K562 (cell line): Measurements from ENCODE around the gene ARID4B. TPM values are rescaled to one million over a fixed set of nuclear protein-coding genes. Genes with fewer than 3 reads are reported as not detected.

Experiments
- ATAC-seq: fragments of 200-7000 bp; cut with Tn5 transposase; 3 replicates; pipeline ENCODE4 v1.9.1; 2020; ENCODE audit warnings: moderate library complexity
- BruUV-seq: library from RNA; stranded (reverse); fragments of 400-500 nt; replicated peaks from 2 replicates; lab custom pipeline; 2021; lab: Mats Ljungman, UMichigan
- CTCF ChIA-PET: fragments of 300-600 bp; formaldehyde crosslinking; extraction: SDS; loops from one replicate; lab custom pipeline; 2021; ENCODE audit warnings: low intra/inter-chr PET ratio; lab: Yijun Ruan, JAX
- POLR2A ChIA-PET: fragments of 300-600, 350-650 bp; sonication (Branson Sonifier 250); formaldehyde crosslinking; extraction: SDS; loops from one replicate; lab custom pipeline; 2021; ENCODE audit warnings: antibody characterized with exemption, inconsistent platforms; lab: Yijun Ruan, JAX
- DNase-seq, 4 experiments: peaks; one replicate each; pipeline versions ENCODE4 v3.0.0 to v3.0.0-alpha.2; 2011 to 2018; ENCODE audit warnings: low spot score in 3 of 4, mixed read lengths in 3 of 4; ENCODE audit errors: extremely low read depth in 1 of 4
- FAIRE-seq: peaks from 2 replicates; lab custom pipeline; 2011; peaks lifted over from hg19 to GRCh38; lab: Jason Lieb, UNC
- H2AFZ ChIP-seq: 2 replicates; pipeline ENCODE4 v1.6.0; 2011; ENCODE audit warnings: low read depth, low read length, control low read depth, inconsistent platforms
- H3K27ac ChIP-seq: fragments of 200-600 bp; 3 replicates; pipeline ENCODE4 v1.8.0; 2011; ENCODE audit warnings: low read depth, mild to moderate bottlenecking, control low read depth, inconsistent platforms, low read length, moderate library complexity, mixed read lengths; ENCODE audit errors: extremely low read depth
- H3K27me3 ChIP-seq, 2 experiments: fragments of 300-600 bp in 1 of 2; 2 replicates in 1 of 2; 3 replicates in 1 of 2; pipeline versions ENCODE4 v1.6.0 to v1.8.0; 2011; ENCODE audit warnings: inconsistent platforms in 2 of 2, low read length in 2 of 2, mild to moderate bottlenecking in 1 of 2, mixed read lengths in 1 of 2, moderate library complexity in 1 of 2; ENCODE audit not compliant: control insufficient read depth in 2 of 2, insufficient read depth in 2 of 2
- H3K36me3 ChIP-seq: fragments of 300-600 bp; 3 replicates; pipeline ENCODE4 v1.8.0; 2011; ENCODE audit warnings: mild to moderate bottlenecking, low read length, inconsistent platforms; ENCODE audit not compliant: control insufficient read depth, insufficient read depth
- H3K4me1 ChIP-seq, 2 experiments: fragments of 200-600 bp in 1 of 2; replicated peaks in 1 of 2; 2 replicates in 1 of 2; 3 replicates in 1 of 2; pipeline versions ENCODE4 v1.5.1 to v1.8.0; 2011; ENCODE audit warnings: inconsistent platforms in 2 of 2, low read length in 2 of 2, mild to moderate bottlenecking in 1 of 2, mixed read lengths in 1 of 2, moderate library complexity in 1 of 2; ENCODE audit not compliant: control insufficient read depth in 2 of 2, insufficient read depth in 2 of 2
- H3K4me2 ChIP-seq: 2 replicates; pipeline ENCODE4 v1.6.1; 2011; ENCODE audit warnings: low read length, control low read depth, inconsistent platforms, mixed read lengths; ENCODE audit not compliant: insufficient read depth
- H3K4me3 ChIP-seq: fragments of 200-600 bp; sonication (generic), shearing (Covaris generic); 2 replicates; pipeline ENCODE4 v1.5.1; 2016; ENCODE audit warnings: control low read depth, inconsistent platforms
- H3K79me2 ChIP-seq: fragments of 200-600 bp; 3 replicates; pipeline ENCODE4 v1.8.0; 2011; ENCODE audit warnings: low read length, inconsistent platforms; ENCODE audit not compliant: control insufficient read depth, insufficient read depth
- H3K9ac ChIP-seq, 2 experiments: 2 replicates each; pipeline versions ENCODE4 v1.6.0 to v1.6.1; 2011; ENCODE audit warnings: low read depth in 2 of 2, low read length in 2 of 2, control low read depth in 1 of 2, inconsistent platforms in 1 of 2, mild to moderate bottlenecking in 1 of 2, mixed read lengths in 1 of 2; ENCODE audit not compliant: insufficient read depth in 1 of 2
- H3K9me1 ChIP-seq: one replicate; pipeline ENCODE4 v1.6.0; 2011; ENCODE audit warnings: inconsistent platforms, mild to moderate bottlenecking, low read length, moderate library complexity; ENCODE audit not compliant: control insufficient read depth, insufficient read depth
- H3K9me3 ChIP-seq: replicated peaks from 2 replicates; pipeline ENCODE4 v1.5.1; 2011; ENCODE audit warnings: low read depth, low read length, inconsistent platforms; ENCODE audit not compliant: control insufficient read depth, insufficient read depth
- H4K20me1 ChIP-seq: replicated peaks from 2 replicates; pipeline ENCODE4 v1.6.1; 2011; ENCODE audit warnings: low read length, inconsistent platforms, mixed read lengths; ENCODE audit not compliant: control insufficient read depth, insufficient read depth
- ELK1 ChIP-seq: sonication (generic); formaldehyde crosslinking; IDR thresholded peaks from 2 replicates; pipeline ENCODE4 v1.8.1; 2022; ENCODE audit warnings: missing genetic modification reagents
- GABPA ChIP-seq: fragments of 200-800 bp; sonication (Bioruptor generic); conservative IDR thresholded peaks from 2 replicates; pipeline ENCODE4 v1.6.1; 2016; ENCODE audit warnings: low read depth, missing genetic modification characterization, missing compliant biosample characterization
- KDM1A ChIP-seq, 2 experiments: fragments of 450-650 bp; IDR thresholded peaks; 2 replicates each; pipeline ENCODE4 v1.6.1; 2016; ENCODE audit warnings: mild to moderate bottlenecking in 2 of 2
- KLF6 ChIP-seq: fragments of 250-450 bp; sonication (Bioruptor Pico); IDR thresholded peaks from 2 replicates; pipeline ENCODE4 v1.4.0; 2020; ENCODE audit warnings: mild to moderate bottlenecking, moderate library complexity, borderline replicate concordance
- MYNN ChIP-seq, 2 experiments: sonication (generic); formaldehyde crosslinking in 1 of 2; IDR thresholded peaks; 2 replicates each; pipeline versions ENCODE4 v1.5.0 to v1.6.1; 2016 to 2020; ENCODE audit warnings: antibody characterized with exemption in 1 of 2, missing genetic modification reagents in 1 of 2
- POLR2H ChIP-seq: IDR thresholded peaks from 2 replicates; pipeline ENCODE4 v1.6.1; 2016; ENCODE audit warnings: missing genetic modification characterization, low read depth, mild to moderate bottlenecking, control low read depth, missing compliant biosample characterization, moderate library complexity
- TAL1 ChIP-seq: fragments of 450-650 bp; IDR thresholded peaks from 2 replicates; pipeline ENCODE4 v1.6.1; 2016; ENCODE audit warnings: mild to moderate bottlenecking
- TCF7L2 ChIP-seq: fragments of 150-350 bp; IDR thresholded peaks from 2 replicates; pipeline ENCODE4 v1.6.1; 2016; ENCODE audit warnings: low read depth, mild to moderate bottlenecking, low read length, moderate library complexity
- ZNF212 ChIP-seq: fragments of 450-650 bp; formaldehyde crosslinking; IDR thresholded peaks from 2 replicates; pipeline ENCODE4 v1.4.0; 2020; ENCODE audit warnings: mild to moderate bottlenecking
- ZNF766 ChIP-seq: fragments of 200-800 bp; sonication (Bioruptor generic); conservative IDR thresholded peaks from 2 replicates; pipeline ENCODE4 v1.6.1; 2016; ENCODE audit warnings: missing genetic modification characterization, missing compliant biosample characterization
- WGBS: fragments of 100-300 bp; shearing (Covaris generic); methylation state at CpG from one replicate; pipeline ENCODE4 v1.1.6; 2016; ENCODE audit warnings: low coverage, mixed read lengths; ENCODE audit not compliant: insufficient coverage; ENCODE audit errors: missing lambda C conversion rate; 5-methylcytosine and 5-hydroxymethylcytosine counted together
- in situ Hi-C: fragments of 300-500 bp; cut with MboI; formaldehyde crosslinking; loops from 4 replicates; pipeline ENCODE4 v1.15.0; 2018; ENCODE audit warnings: inconsistent platforms, mixed read lengths
- intact Hi-C: fragments of 100-400 bp; cut with micrococcal nuclease; formaldehyde crosslinking; loops from 2 replicates; pipeline ENCODE4 v1.14.2; 2022
- polyA plus RNA-seq, 8 experiments: library from polyadenylated mRNA; depleted of rRNA in 4 of 8; stranded (reverse) in 5 of 8; unstranded in 3 of 8; fragments of >200 nt; fragmentation: Nextera tagmentation in 2 of 8; fragmentation: Illumina TruSeq in 1 of 8; extraction: Ambion mirVana in 2 of 8; extraction: Trizol in 1 of 8; gene quantifications; 2 replicates each; pipeline versions ENCODE4 v1.2.1 to v1.2.3, GENCODE V29; 2011 to 2014; ENCODE audit warnings: inconsistent platforms in 1 of 8, missing spikeins in 1 of 8
- total RNA-seq, 7 experiments: library from RNA; depleted of rRNA in 6 of 7; stranded (reverse); fragments of >200 nt in 6 of 7; fragmentation: Illumina TruSeq in 2 of 7; extraction: Trizol in 2 of 7; gene quantifications; 2 replicates each; pipeline versions ENCODE4 v1.2.1 to v1.2.3, GENCODE V29; 2011 to 2021; ENCODE audit warnings: low replicate concordance in 1 of 7

Gene ARID4B
- total and polyA plus RNA-seq, 9 of the 15 experiments (the other 6 are each of a cell fraction or from before 2014, with no cell fraction given) = 8.4 to 38.9 (median 18.5) TPM

DNA sequence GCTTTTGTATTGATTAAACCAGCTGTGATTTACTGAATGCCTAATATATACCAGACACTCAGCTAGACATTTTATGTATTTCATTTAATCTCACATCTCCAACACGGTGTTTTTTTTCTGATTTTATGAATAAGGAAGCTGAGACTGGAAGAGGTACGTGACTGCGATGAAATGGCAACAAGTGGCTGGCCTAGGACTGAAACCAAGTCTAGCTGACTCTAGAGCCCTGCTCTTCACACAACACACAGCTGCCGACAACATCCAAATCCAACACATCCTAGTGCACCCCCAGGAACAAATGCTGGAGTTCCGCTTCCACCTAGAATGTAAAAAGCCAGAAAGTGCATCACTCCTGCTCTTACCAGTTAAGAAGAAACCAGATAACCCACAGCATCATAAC lies 188.7 kb downstream of the ARID4B start (continued):
- TF ChIP-seq ELK1 (CRISPR knock-in tag) = no peak
- no peak for TF ChIP-seq ZNF766 (CRISPR knock-in tag)

GRCh38 chr1:235138821-235139220 lies 189.2 kb downstream of the ARID4B start:
- Histone ChIP-seq H3K36me3 (peaks cover 80% of the 10 kb centered on the region), H3K27me3 (no peaks in the 10 kb centered on the region), H3K4me1 (no peaks in the 10 kb centered on the region), H3K4me3 (no peak overlapping the region), H2AFZ (no peak overlapping the region), H3K9me3 (0 out of 2 replicates have a peak, but pooled peaks cover 2% of the 10 kb centered on the region), H3K9me1 (no peaks in the 10 kb centered on the region), H4K20me1 (no peaks in the 10 kb centered on the region), H3K79me2 (peaks cover 5% of the 10 kb centered on the region; the same call in 2 of the 3 replicates), H3K9ac (no peak overlapping the region), H3K27ac (no peak overlapping the region), H3K4me2 (no peak overlapping the region)
- WGBS = 90% methylated on average over 2 of the region's 2 CpGs
- POLR2A ChIA-PET = interaction anchor here (0.7 to 3.8 kb wide), 5 partner anchors 9 to 483 kb away, joined by 3 to 20 read pairs (median 3); partner anchors contain the start of genes RBM34 and TOMM20
- in situ Hi-C loops (no loop called here), intact Hi-C loops (no loop called here)
- FAIRE-seq = no peak
- BruUV-seq = no TSS peak
- DNase-seq = no peak
- CTCF ChIA-PET = no interaction called here
- ATAC-seq = no peak
- no peak for TF ChIP-seq KLF6
- TF ChIP-seq POLR2H (tag) = no peak
- no peak for TF ChIP-seq TCF7L2
- no peak for TF ChIP-seq ZNF212
- no peak for TF ChIP-seq TAL1
- TF ChIP-seq GABPA (tag) = no peak
- TF ChIP-seq MYNN (IDR thresholded peaks at IDR 0.05) = no peak
- TF ChIP-seq MYNN (CRISPR knock-in tag; IDR thresholded peaks at IDR 0.05) = no peak
- TF ChIP-seq KDM1A (IDR thresholded peaks at IDR 0.05) = no peak
